Stomach (tissue), 9 donors: ENCODE results near the gene NT5C2. TPM values are rescaled to one million over a fixed set of nuclear protein-coding genes. Genes with fewer than 3 reads are reported as not detected.

Source experiments
- DNase-seq, 2 donors: peaks; one replicate each; pipeline versions ENCODE4 v3.0.0 to v3.0.0-alpha.2; 2013 to 2019
- H3K27ac ChIP-seq, 5 donors: fragments of 200-600 bp in 4 of 5; sonication (generic) in 4 of 5; one replicate each; pipeline ENCODE4 v1.5.1; 2013 to 2019; ENCODE audit warnings: mild to moderate bottlenecking in 1 of 5, moderate library complexity in 1 of 5
- H3K27me3 ChIP-seq, 3 donors: fragments of 200-600 bp; sonication (generic); one replicate each; pipeline ENCODE4 v1.5.1; 2017 to 2019; ENCODE audit warnings: mixed run types in 1 of 3
- H3K36me3 ChIP-seq, 4 donors: fragments of 200-600 bp; sonication (generic); 1 replicate in 3 of 4; 2 replicates in 1 of 4; pipeline ENCODE4 v1.5.1; 2016 to 2019
- H3K4me1 ChIP-seq, 4 donors: fragments of 200-600 bp; sonication (generic); one replicate each; pipeline ENCODE4 v1.5.1; 2016 to 2019
- H3K4me3 ChIP-seq, 4 donors: fragments of 200-600 bp; sonication (generic) in 3 of 4; one replicate each; pipeline ENCODE4 v1.5.1; 2016 to 2019; ENCODE audit warnings: mild to moderate bottlenecking in 1 of 4
- H3K9me3 ChIP-seq, 4 donors: fragments of 200-600 bp; sonication (generic); one replicate each; pipeline ENCODE4 v1.5.1; 2016 to 2019
- CTCF ChIP-seq, 7 experiments: fragments of 450-650 bp in 4 of 7; fragments of 200-600 bp in 3 of 7; sonication (generic) in 3 of 7; IDR thresholded peaks; one replicate each; pipeline ENCODE4 v1.5.1; 2016 to 2019; ENCODE audit warnings: antibody characterized with exemption in 7 of 7, control low read depth in 2 of 7, mild to moderate bottlenecking in 1 of 7
- EP300 ChIP-seq: sonication (generic); formaldehyde crosslinking; IDR thresholded peaks from one replicate; pipeline ENCODE4 v1.6.1; 2017; ENCODE audit warnings: antibody characterized with exemption
- POLR2A ChIP-seq, 4 donors: fragments of 450-650 bp; IDR thresholded peaks; one replicate each; pipeline ENCODE4 v1.6.1; 2016; ENCODE audit warnings: antibody characterized with exemption in 4 of 4, control low read depth in 2 of 4, mild to moderate bottlenecking in 1 of 4, moderate library complexity in 1 of 4
- POLR2AphosphoS5 ChIP-seq, 3 donors: sonication (generic); formaldehyde crosslinking; IDR thresholded peaks; one replicate each; pipeline ENCODE4 v1.6.1; 2016; ENCODE audit warnings: antibody characterized with exemption in 3 of 3
- WGBS, 5 donors: extraction: QIAGEN DNeasy Blood & Tissue Kit in 3 of 5; methylation state at CpG; one replicate each; pipeline versions ENCODE4 v1.1.5 to v1.1.7; 2013 to 2018; 5-methylcytosine and 5-hydroxymethylcytosine counted together
- intact Hi-C: fragments of 100-400 bp; cut with DNase I; formaldehyde crosslinking; loops from one replicate; pipeline ENCODE4 v1.15.1; 2023; ENCODE audit warnings: low total_unique reads
- polyA plus RNA-seq, 3 donors: library from polyadenylated mRNA; stranded (reverse); fragments of 200-250 nt; gene quantifications; one replicate each; pipeline ENCODE4 v1.2.3, GENCODE V29; 2013
- total RNA-seq, 5 donors: library from RNA; depleted of rRNA; stranded (reverse); fragments of >200 nt; gene quantifications; one replicate each; pipeline versions ENCODE4 v1.1.0 to v1.2.3, GENCODE V29; 2014 to 2016
- donor health status: healthy with polysubstance abuse.
- donor health status: Bipolar disorder and iron deficiency.
- donor health status: healthy.

The NT5C2 gene
- total and polyA plus RNA-seq, 8 donors, result 20.0 to 176 (median 35.6) TPM

GRCh38 chr10:103062854-103063590, 130.1 kb downstream of the NT5C2 start:
- Histone ChIP-seq H3K27ac (no peak overlapping the region), H3K4me1 (no peaks in the 10 kb centered on the region), H3K4me3 (no peak overlapping the region), H3K36me3 (peaks cover 0 to 13% (median 6%) of the 10 kb centered on the region in 4 donors), H3K9me3 (no peaks in the 10 kb centered on the region), H3K27me3 (no peaks in the 10 kb centered on the region)
- intact Hi-C loops, result no loop called here
- no peak for TF ChIP-seq POLR2A (IDR thresholded peaks at IDR 0.05)
- no peak for TF ChIP-seq EP300
- TF ChIP-seq CTCF (IDR thresholded peaks at IDR 0.05), result no peak
- no peak for TF ChIP-seq POLR2AphosphoS5 (IDR thresholded peaks at IDR 0.05)
- WGBS, 5 donors, result 79 to 87% (median 84%) methylated on average over 15 of the region's 15 CpGs
- no peak for DNase-seq

- DNase-seq, result no peak
- Histone ChIP-seq H3K4me1 (no peaks in the 10 kb centered on the region), H3K36me3 (peaks cover 0 to 13% (median 10%) of the 10 kb centered on the region in 4 donors), H3K27ac (no peak overlapping the region), H3K4me3 (no peak overlapping the region), H3K9me3 (no peaks in the 10 kb centered on the region), H3K27me3 (no peaks in the 10 kb centered on the region)
- TF ChIP-seq POLR2AphosphoS5 (IDR thresholded peaks at IDR 0.05) (no peak), POLR2A (IDR thresholded peaks at IDR 0.05) (no peak), CTCF (IDR thresholded peaks at IDR 0.05) (no peak), EP300 (no peak)
- 72 to 90% (median 87%) methylated on average over 2 of the region's 2 CpGs for WGBS, 5 donors
- intact Hi-C loops, result no loop called here
These were observed 132.5 kb downstream of the NT5C2 start for GRCh38 chr10:103060575-103060974.

GRCh38 chr10:103058034-103058433, 135.0 kb downstream of the NT5C2 start:
- peak overlapping the region in 1 of 5 donors; percentile 50 for H3K27ac ChIP-seq

GRCh38 chr10:103055105-103055504, 138.0 kb downstream of the NT5C2 start:
- TF ChIP-seq CTCF (IDR thresholded peaks at IDR 0.05) (no peak), EP300 (no peak), POLR2AphosphoS5 (IDR thresholded peaks at IDR 0.05) (no peak), POLR2A (IDR thresholded peaks at IDR 0.05) (no peak)
- Histone ChIP-seq H3K36me3 (peaks cover 0 to 11% (median 9%) of the 10 kb centered on the region in 4 donors), H3K4me3 (no peak overlapping the region), H3K4me1 (peaks cover 0 to 18% (median 7%) of the 10 kb centered on the region in 4 donors), H3K9me3 (no peaks in the 10 kb centered on the region), H3K27me3 (no peaks in the 10 kb centered on the region), H3K27ac (peak overlapping the region in 1 of 5 donors; percentile 73)
- 47 to 63% (median 58%) methylated on average over 4 of the region's 4 CpGs for WGBS, 5 donors
- no peak for DNase-seq
- intact Hi-C loops, result no loop called here

More at GRCh38 chr10:103058034-103058433, 135.0 kb downstream of the NT5C2 start:
- no peaks in the 10 kb centered on the region for H3K27me3 ChIP-seq
- peaks cover 0 to 18% (median 7%) of the 10 kb centered on the region in 4 donors for H3K4me1 ChIP-seq
- no peaks in the 10 kb centered on the region for H3K9me3 ChIP-seq
- no peak for DNase-seq
- intact Hi-C loops, result no loop called here
- TF ChIP-seq POLR2AphosphoS5 (IDR thresholded peaks at IDR 0.05) (no peak), CTCF (IDR thresholded peaks at IDR 0.05) (no peak), POLR2A (IDR thresholded peaks at IDR 0.05) (no peak), EP300 (no peak)
- 69 to 83% (median 80%) methylated on average over 3 of the region's 3 CpGs for WGBS, 5 donors
- peaks cover 0 to 9% (median 8%) of the 10 kb centered on the region in 4 donors for H3K36me3 ChIP-seq
- H3K4me3 ChIP-seq, result no peak overlapping the region
